Measurements from ENCODE around the gene PCK1.

The PCK1 gene

GRCh38 chr20:57555457-57556184 is 5.3 kb upstream of the PCK1 start:
- H3K4me1 ChIP-seq (ENCODE audit: control insufficient read depth, low read depth, low read length): no peaks in the 10 kb centered on the region
- H3K36me3 ChIP-seq (ENCODE audit: control insufficient read depth, low read depth, low read length): no peaks in the 10 kb centered on the region
- H3K9ac ChIP-seq (ENCODE audit: low read length): no peak overlapping the region
- H3K9me3 ChIP-seq (ENCODE audit: control insufficient read depth, low read depth, low read length): no peaks in the 10 kb centered on the region
- no peak overlapping the region for H3K27ac ChIP-seq (ENCODE audit: low read length)
- H3K27me3 ChIP-seq (ENCODE audit: control insufficient read depth, insufficient read depth, low read length): no peaks in the 10 kb centered on the region
- no peak overlapping the region for H3K4me3 ChIP-seq (ENCODE audit: low read length)

- H3K9ac ChIP-seq (ENCODE audit: low read length): no peak overlapping the region
- H3K27ac ChIP-seq (ENCODE audit: low read length): no peak overlapping the region
- H3K36me3 ChIP-seq (ENCODE audit: control insufficient read depth, low read depth, low read length): no peaks in the 10 kb centered on the region
- H3K4me1 ChIP-seq (ENCODE audit: control insufficient read depth, low read depth, low read length): no peaks in the 10 kb centered on the region
- no peaks in the 10 kb centered on the region for H3K27me3 ChIP-seq (ENCODE audit: control insufficient read depth, insufficient read depth, low read length)
- H3K4me3 ChIP-seq (ENCODE audit: low read length): no peak overlapping the region
- H3K9me3 ChIP-seq (ENCODE audit: control insufficient read depth, low read depth, low read length): no peaks in the 10 kb centered on the region
Measured at GRCh38 chr20:57556980-57557274, 4.0 kb upstream of the PCK1 start.

- no peaks in the 10 kb centered on the region for H3K27me3 ChIP-seq (ENCODE audit: control insufficient read depth, insufficient read depth, low read length)
- no peaks in the 10 kb centered on the region for H3K36me3 ChIP-seq (ENCODE audit: control insufficient read depth, low read depth, low read length)
- H3K4me1 ChIP-seq (ENCODE audit: control insufficient read depth, low read depth, low read length): no peaks in the 10 kb centered on the region
- no peak overlapping the region for H3K4me3 ChIP-seq (ENCODE audit: low read length)
- no peak overlapping the region for H3K9ac ChIP-seq (ENCODE audit: low read length)
- H3K9me3 ChIP-seq (ENCODE audit: control insufficient read depth, low read depth, low read length): no peaks in the 10 kb centered on the region
- no peak overlapping the region for H3K27ac ChIP-seq (ENCODE audit: low read length)
Measured at GRCh38 chr20:57557926-57558613, 2.8 kb upstream of the PCK1 start.

- Histone ChIP-seq H3K9ac (ENCODE audit: low read length) (no peak overlapping the region), H3K4me1 (ENCODE audit: control insufficient read depth, low read depth, low read length) (no peaks in the 10 kb centered on the region), H3K9me3 (ENCODE audit: control insufficient read depth, low read depth, low read length) (no peaks in the 10 kb centered on the region), H3K27me3 (ENCODE audit: control insufficient read depth, insufficient read depth, low read length) (no peaks in the 10 kb centered on the region), H3K4me3 (ENCODE audit: low read length) (no peak overlapping the region), H3K27ac (ENCODE audit: low read length) (no peak overlapping the region), H3K36me3 (ENCODE audit: control insufficient read depth, low read depth, low read length) (no peaks in the 10 kb centered on the region)
Measured at GRCh38 chr20:57558614-57559288, 2.2 kb upstream of the PCK1 start.

GRCh38 chr20:57559289-57559634 is 1.6 kb upstream of the PCK1 start:
- Histone ChIP-seq H3K9ac (ENCODE audit: low read length) (no peak overlapping the region), H3K36me3 (ENCODE audit: control insufficient read depth, low read depth, low read length) (no peaks in the 10 kb centered on the region), H3K27ac (ENCODE audit: low read length) (no peak overlapping the region), H3K27me3 (ENCODE audit: control insufficient read depth, insufficient read depth, low read length) (no peaks in the 10 kb centered on the region), H3K9me3 (ENCODE audit: control insufficient read depth, low read depth, low read length) (no peaks in the 10 kb centered on the region), H3K4me3 (ENCODE audit: low read length) (no peak overlapping the region), H3K4me1 (ENCODE audit: control insufficient read depth, low read depth, low read length) (no peaks in the 10 kb centered on the region)

- Histone ChIP-seq H3K9ac (ENCODE audit: low read length) (no peak overlapping the region), H3K27me3 (ENCODE audit: control insufficient read depth, insufficient read depth, low read length) (no peaks in the 10 kb centered on the region), H3K36me3 (ENCODE audit: control insufficient read depth, low read depth, low read length) (no peaks in the 10 kb centered on the region), H3K4me1 (ENCODE audit: control insufficient read depth, low read depth, low read length) (no peaks in the 10 kb centered on the region), H3K27ac (ENCODE audit: low read length) (no peak overlapping the region), H3K9me3 (ENCODE audit: control insufficient read depth, low read depth, low read length) (no peaks in the 10 kb centered on the region), H3K4me3 (ENCODE audit: low read length) (no peak overlapping the region)
Measured at GRCh38 chr20:57559658-57560553, 1.0 kb upstream of the PCK1 start.

GRCh38 chr20:57561356-57562279 is 708 bp downstream of the PCK1 start:
- Histone ChIP-seq H3K4me1 (ENCODE audit: control insufficient read depth, low read depth, low read length) (no peaks in the 10 kb centered on the region), H3K27me3 (ENCODE audit: control insufficient read depth, insufficient read depth, low read length) (no peaks in the 10 kb centered on the region), H3K27ac (ENCODE audit: low read length) (no peak overlapping the region), H3K9ac (ENCODE audit: low read length) (no peak overlapping the region), H3K36me3 (ENCODE audit: control insufficient read depth, low read depth, low read length) (no peaks in the 10 kb centered on the region), H3K4me3 (ENCODE audit: low read length) (no peak overlapping the region), H3K9me3 (ENCODE audit: control insufficient read depth, low read depth, low read length) (no peaks in the 10 kb centered on the region)

- no peak overlapping the region for H3K27ac ChIP-seq (ENCODE audit: low read length)
- H3K9ac ChIP-seq (ENCODE audit: low read length): no peak overlapping the region
- H3K9me3 ChIP-seq (ENCODE audit: control insufficient read depth, low read depth, low read length): no peaks in the 10 kb centered on the region
- H3K4me1 ChIP-seq (ENCODE audit: control insufficient read depth, low read depth, low read length): no peaks in the 10 kb centered on the region
- H3K36me3 ChIP-seq (ENCODE audit: control insufficient read depth, low read depth, low read length): no peaks in the 10 kb centered on the region
- no peaks in the 10 kb centered on the region for H3K27me3 ChIP-seq (ENCODE audit: control insufficient read depth, insufficient read depth, low read length)
- no peak overlapping the region for H3K4me3 ChIP-seq (ENCODE audit: low read length)
Measured at GRCh38 chr20:57562541-57563465, 1.9 kb downstream of the PCK1 start.

- Histone ChIP-seq H3K4me1 (ENCODE audit: control insufficient read depth, low read depth, low read length) (no peaks in the 10 kb centered on the region), H3K27me3 (ENCODE audit: control insufficient read depth, insufficient read depth, low read length) (no peaks in the 10 kb centered on the region), H3K4me3 (ENCODE audit: low read length) (no peak overlapping the region), H3K9ac (ENCODE audit: low read length) (no peak overlapping the region), H3K27ac (ENCODE audit: low read length) (no peak overlapping the region), H3K9me3 (ENCODE audit: control insufficient read depth, low read depth, low read length) (no peaks in the 10 kb centered on the region), H3K36me3 (ENCODE audit: control insufficient read depth, low read depth, low read length) (no peaks in the 10 kb centered on the region)
Measured at GRCh38 chr20:57563522-57563921, 2.6 kb downstream of the PCK1 start.

GRCh38 chr20:57564180-57564802 is 3.4 kb downstream of the PCK1 start:
- H3K4me3 ChIP-seq (ENCODE audit: low read length): no peak overlapping the region
- H3K9ac ChIP-seq (ENCODE audit: low read length): no peak overlapping the region
- H3K9me3 ChIP-seq (ENCODE audit: control insufficient read depth, low read depth, low read length): no peaks in the 10 kb centered on the region
- H3K27me3 ChIP-seq (ENCODE audit: control insufficient read depth, insufficient read depth, low read length): no peaks in the 10 kb centered on the region
- H3K4me1 ChIP-seq (ENCODE audit: control insufficient read depth, low read depth, low read length): no peaks in the 10 kb centered on the region
- no peaks in the 10 kb centered on the region for H3K36me3 ChIP-seq (ENCODE audit: control insufficient read depth, low read depth, low read length)
- no peak overlapping the region for H3K27ac ChIP-seq (ENCODE audit: low read length)

Measured in iPS-18a (cell line).